ENCODE measurements around the gene DKC1.

The DKC1 gene

GRCh38 chrX:154720067-154720466, 42.6 kb upstream of the DKC1 start:
- no peak for TF ChIP-seq CTCF (IDR thresholded peaks at IDR 0.05; ENCODE audit: control insufficient read depth, insufficient read depth, low read depth, low read length, missing control alignments)
- no peak for DNase-seq (ENCODE audit: low read depth)
- no peak overlapping the region for H3K4me3 ChIP-seq (ENCODE audit: control insufficient read depth, low read depth, low read length)

GRCh38 chrX:154721155-154721554, 41.5 kb upstream of the DKC1 start:
- DNase-seq (ENCODE audit: low read depth): no peak
- TF ChIP-seq CTCF (IDR thresholded peaks at IDR 0.05; ENCODE audit: control insufficient read depth, insufficient read depth, low read depth, low read length, missing control alignments): no peak
- H3K4me3 ChIP-seq (ENCODE audit: control insufficient read depth, low read depth, low read length): no peak overlapping the region

GRCh38 chrX:154724993-154725756, 37.5 kb upstream of the DKC1 start:
- no peak for TF ChIP-seq CTCF (IDR thresholded peaks at IDR 0.05; ENCODE audit: control insufficient read depth, insufficient read depth, low read depth, low read length, missing control alignments)
- no peak for DNase-seq (ENCODE audit: low read depth)
- no peak overlapping the region for H3K4me3 ChIP-seq (ENCODE audit: control insufficient read depth, low read depth, low read length)

- H3K4me3 ChIP-seq (ENCODE audit: control insufficient read depth, low read depth, low read length): no peak overlapping the region
- no peak for DNase-seq (ENCODE audit: low read depth)
- TF ChIP-seq CTCF (IDR thresholded peaks at IDR 0.05; ENCODE audit: control insufficient read depth, insufficient read depth, low read depth, low read length, missing control alignments): no peak
Observed at GRCh38 chrX:154727418-154727817, 35.2 kb upstream of the DKC1 start.

- TF ChIP-seq CTCF (IDR thresholded peaks at IDR 0.05; ENCODE audit: control insufficient read depth, insufficient read depth, low read depth, low read length, missing control alignments): no peak
- H3K4me3 ChIP-seq (ENCODE audit: control insufficient read depth, low read depth, low read length): no peak overlapping the region
- no peak for DNase-seq (ENCODE audit: low read depth)
Observed at GRCh38 chrX:154727871-154728270, 34.8 kb upstream of the DKC1 start.

GRCh38 chrX:154728431-154729190, 34.1 kb upstream of the DKC1 start:
- no peak for TF ChIP-seq CTCF (IDR thresholded peaks at IDR 0.05; ENCODE audit: control insufficient read depth, insufficient read depth, low read depth, low read length, missing control alignments)
- H3K4me3 ChIP-seq (ENCODE audit: control insufficient read depth, low read depth, low read length): no peak overlapping the region
- no peak for DNase-seq (ENCODE audit: low read depth)
